Measurements from ENCODE around the gene SLC2A13. TPM values are rescaled to one million over a fixed set of nuclear protein-coding genes. Genes with fewer than 3 reads are reported as not detected.

Gene SLC2A13
- total RNA-seq, 1 donor from 2014 or later: 2.2 TPM

DNA sequence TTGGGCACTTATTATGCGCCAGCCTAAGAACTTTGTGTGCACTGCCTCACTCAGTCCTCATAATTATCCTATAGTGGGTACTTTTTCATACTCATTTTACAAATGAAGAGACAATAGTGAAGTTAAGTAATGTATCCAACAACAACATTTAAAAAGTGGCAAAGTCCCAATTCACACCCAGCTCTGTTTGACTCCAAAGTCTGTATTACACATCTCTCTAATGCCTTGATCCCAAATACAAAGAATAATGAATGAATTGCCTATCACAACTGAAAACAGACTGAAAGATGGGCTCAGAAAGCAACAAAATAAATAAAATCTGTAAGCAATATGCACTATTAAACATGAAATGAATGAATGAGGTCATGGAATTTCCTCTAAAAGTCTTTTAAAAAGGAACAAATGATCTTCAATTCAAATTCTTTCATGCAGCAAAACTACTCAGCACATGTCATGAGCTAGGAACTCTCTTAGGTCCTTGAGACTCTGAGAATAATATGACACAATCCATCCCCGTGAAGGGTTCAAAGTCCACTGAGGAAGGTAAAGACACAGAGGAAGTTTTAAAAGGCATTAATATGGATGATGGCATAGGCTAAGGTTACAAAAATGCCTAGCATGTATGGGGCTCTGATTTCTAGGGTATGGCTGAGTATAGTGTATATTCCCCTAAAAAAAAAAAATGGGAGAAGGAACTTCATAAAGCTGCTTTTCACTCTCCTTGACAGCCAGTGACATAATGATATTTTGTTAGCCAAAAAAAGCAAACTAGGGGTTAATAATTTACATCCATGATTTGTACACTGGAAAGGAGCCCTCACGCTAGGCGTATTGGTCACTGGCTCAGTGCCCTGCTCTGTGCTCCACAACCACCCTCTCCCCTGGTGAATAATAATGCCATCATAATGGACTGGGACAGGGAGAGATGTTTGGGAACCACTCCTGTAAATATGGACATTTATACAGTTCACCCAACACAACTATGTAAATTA, 103.4 kb downstream of the SLC2A13 start:
- intact Hi-C loops (cut with micrococcal nuclease): no loop called here

DNA sequence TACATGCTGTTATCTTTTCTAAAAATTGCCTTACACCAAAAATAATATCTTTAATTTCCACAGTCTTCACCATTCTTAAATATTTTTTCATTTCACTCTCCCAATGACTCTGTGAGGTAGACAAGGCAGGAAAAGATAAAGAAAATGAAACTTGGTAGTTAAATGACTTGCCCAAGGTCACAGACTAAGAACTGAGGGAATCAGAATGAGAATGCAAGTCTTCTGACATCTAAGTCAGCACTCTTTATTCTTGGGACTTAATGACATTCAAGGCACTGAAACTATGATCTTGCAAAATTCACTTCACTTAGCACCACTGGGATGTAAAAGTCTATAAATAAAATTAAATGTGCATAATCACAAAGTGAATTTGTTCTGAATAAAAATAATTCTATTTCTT, 104.5 kb downstream of the SLC2A13 start:
- intact Hi-C loops (cut with micrococcal nuclease): no loop called here

DNA sequence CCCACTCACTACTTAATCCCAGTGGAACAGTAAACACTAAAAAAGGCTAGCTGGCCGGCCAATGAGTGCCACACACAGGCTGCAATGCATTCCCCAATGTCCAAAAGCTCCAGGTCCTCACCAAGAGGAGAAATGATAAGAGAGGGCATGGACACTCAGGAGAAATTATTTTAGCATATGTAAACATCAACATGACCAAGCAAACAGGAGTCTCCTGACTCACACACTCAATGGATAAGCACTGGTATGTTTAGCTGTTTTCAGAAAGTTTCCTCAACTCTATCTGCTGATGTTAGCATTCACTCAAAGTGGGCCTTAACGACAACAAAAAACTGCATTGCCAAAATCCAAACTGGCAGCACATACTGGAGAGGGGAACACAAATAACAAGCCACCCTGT, 105.0 kb downstream of the SLC2A13 start:
- intact Hi-C loops (cut with micrococcal nuclease): no loop called here

DNA sequence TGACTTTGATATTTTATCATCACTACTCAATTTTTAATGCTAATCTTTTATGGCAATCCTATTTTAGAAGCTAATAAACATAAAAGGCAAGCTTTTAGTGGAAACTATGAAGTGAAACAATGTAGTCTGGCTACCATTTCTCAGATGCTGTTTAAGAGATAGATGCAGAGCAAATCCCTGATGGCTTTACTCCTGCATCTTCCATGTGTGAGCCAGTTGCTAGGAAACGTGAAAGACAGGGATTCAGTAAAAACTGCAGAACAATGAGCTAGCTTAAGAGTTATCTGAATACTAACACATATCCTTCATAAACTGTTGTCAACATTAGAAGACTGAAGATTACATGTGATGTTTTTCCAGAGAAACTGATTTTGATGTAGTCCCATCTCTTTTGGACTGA, 112.6 kb downstream of the SLC2A13 start:
- intact Hi-C loops (cut with micrococcal nuclease): no loop called here

DNA sequence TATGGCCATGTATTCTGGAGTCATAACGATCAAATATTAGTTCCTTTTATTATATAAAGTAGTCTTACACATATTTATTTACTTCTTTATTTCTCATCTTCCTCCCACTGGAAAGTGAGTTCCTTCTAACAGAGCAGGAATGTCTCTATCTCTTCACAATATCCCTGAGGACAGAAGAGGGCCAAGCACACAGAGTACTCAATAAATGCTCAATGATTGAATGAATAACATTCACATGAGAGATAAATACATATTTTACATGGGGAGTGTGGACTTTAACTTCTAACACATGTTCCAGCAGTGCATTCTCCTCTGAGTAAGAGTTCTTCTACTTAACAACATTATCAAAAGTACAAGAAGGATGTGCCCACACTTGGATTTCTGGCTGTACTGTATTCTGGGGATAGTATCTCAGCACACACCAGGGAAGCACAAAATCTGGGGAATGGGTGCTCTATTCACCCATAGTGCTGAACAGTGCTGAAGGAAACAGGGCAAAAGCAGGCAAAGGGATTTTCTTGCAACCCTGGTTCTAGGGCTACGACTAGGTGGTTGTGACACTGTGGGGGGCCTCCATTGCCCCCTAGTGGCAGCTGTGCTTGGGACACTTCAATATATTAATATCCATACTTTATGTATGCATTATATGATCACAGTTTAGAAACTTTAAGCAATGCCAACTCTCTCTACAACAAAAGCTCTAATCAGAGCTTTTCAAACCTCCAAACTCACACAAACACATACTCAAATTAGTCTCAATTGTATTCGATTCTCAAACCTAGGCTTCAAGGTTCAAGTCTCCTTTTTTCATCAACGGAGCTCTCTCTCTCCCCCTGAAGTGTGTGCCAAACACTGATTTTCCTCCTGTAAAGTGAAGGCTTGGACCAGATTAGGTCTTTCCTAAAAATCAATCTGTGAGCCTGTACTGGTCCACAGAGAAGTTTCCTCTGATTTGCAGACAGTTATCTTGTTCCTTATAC, 115.5 kb downstream of the SLC2A13 start:
- intact Hi-C loops (cut with micrococcal nuclease): loop anchor here (1.0 to 2.0 kb wide), 3 partner anchors 225 to 403 kb away; no protein-coding TSS in a partner anchor

DNA sequence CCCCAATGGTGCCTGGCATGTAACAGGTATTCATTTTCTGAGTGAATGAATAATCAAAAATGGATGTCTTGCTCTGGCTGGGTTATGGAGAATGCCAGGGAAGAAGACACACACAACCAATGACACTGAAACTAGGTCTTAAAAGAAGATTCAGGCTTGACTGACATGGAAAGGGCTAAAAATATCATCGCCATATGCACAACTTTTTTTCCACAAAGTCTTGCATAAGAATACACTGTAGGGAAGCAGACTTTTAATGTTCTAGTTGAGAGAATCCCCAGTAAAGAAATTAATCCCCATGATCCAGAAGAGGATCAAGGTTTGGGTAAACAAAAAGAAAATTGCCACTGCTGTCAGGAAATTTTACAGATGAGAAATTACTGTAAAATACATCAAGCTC, 116.4 kb downstream of the SLC2A13 start:
- intact Hi-C loops (cut with micrococcal nuclease): no loop called here

DNA sequence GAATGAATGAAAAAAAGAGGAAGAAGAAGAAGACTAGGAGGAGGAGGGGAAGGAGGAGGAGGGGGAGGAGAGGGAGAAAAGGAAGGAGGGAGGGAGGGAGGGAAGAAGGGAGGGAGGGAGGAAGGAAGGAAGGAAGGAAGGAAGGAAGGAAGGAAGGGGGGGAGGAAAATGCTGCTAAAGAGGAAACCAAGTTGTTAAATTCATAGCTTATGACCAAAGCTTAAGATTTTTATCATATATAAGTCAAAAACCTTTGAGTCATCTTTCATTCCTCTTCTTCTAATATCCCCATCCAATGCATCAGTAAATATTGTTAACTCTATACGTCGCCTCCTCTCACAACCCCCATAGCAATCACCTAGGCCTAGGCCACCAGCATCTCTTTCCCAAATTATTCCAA, 117.3 kb downstream of the SLC2A13 start:
- intact Hi-C loops (cut with micrococcal nuclease): no loop called here

DNA sequence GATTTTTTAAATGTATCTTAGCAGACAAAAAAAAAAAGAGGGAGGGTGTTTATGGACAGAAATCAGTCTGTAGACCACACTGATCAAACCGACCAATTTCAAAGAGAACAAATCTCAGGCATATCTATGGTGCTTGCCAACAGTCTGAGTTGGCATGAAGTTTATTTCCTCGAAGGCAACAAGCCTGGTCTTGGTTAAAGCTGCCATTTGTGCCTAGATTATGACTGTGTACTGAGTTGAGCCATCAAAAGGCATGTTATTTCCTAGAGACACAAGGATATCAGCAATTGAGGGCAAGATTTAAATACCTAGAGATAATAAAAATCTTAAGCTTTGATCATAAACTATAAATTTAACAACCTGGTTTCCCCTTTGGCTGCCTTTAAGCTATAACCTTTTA, 119.2 kb downstream of the SLC2A13 start:
- intact Hi-C loops (cut with micrococcal nuclease): no loop called here

DNA sequence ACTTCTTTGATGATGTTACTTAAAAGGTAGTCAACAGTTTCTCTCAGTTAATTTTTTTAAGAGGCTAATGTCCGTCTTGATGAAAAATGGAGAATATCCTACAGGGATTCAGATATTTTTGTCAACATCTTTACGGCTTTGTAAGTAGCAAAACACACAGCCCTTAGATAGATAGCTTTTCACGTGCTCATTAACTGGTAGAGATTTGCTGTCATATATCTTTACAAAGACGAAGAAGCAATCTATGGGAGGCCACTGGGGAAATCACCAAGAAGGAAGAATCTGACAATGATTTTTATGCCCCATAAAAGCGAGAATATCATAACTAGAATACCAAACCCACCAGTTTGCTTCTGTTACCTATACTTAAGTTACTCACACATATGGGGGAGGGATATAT, 121.2 kb downstream of the SLC2A13 start:
- intact Hi-C loops (cut with micrococcal nuclease): no loop called here

DNA sequence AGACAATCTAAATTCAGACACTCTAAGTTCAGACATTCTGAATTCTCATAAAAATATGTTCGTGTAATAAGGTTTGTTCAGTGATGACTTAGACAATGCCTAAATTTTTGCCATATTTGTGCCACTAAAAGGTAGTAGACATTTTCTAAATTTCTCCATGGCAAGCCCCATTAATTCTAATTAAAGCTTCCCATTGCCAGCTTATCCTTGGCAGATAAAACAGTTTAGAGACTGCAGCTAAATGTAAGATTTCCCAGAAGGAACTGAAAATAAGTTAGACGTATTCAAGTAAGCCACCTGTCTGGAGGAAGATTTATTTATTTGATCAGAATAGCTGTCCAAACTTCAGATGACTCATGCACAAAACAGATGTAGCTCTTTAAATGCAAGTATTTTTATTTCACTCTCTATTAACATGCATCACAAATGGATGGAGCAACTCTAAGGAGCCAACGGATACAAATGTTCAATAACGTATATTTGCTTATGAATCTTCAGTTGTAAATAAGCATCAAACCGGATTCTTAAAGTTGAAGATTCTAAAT, 130.4 kb downstream of the SLC2A13 start:
- intact Hi-C loops (cut with micrococcal nuclease): no loop called here

DNA sequence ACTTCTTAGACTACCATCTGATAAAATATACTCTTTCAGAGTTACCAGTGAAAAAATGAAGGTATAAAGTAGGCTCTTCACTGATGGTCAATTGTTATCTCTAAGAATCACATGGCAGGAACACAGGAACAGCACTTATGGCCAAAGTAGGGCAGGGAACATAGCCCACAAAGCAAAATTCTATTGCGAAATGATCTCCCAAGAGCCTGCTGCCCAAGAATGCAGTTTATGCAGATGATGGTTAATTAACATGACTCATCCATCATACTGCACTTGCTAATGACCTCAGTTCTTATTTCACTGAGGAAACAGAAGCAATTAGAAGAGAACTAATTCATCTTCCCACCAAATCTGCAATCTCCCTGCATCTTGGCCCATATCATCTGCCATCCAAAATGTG, 133.8 kb downstream of the SLC2A13 start:
- intact Hi-C loops (cut with micrococcal nuclease): no loop called here

DNA sequence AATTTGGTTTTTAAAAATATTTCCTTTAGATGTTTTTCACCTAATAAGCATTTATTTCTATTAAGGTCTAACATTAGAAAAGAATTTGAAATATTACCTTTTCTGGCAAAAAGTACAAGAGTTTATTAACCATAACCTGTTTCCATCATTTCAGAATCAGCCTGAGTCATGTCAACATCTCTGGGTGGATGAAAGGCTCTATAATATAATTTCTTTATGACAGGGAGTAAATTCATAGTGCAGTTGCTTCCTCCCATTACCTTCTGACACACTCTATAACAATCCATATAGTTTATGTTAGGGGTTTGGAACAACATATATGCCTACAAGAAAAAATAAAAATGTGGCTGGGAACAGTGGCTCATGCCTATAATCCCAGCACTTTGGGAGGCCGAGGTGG, 134.5 kb downstream of the SLC2A13 start:
- intact Hi-C loops (cut with micrococcal nuclease): no loop called here

DNA sequence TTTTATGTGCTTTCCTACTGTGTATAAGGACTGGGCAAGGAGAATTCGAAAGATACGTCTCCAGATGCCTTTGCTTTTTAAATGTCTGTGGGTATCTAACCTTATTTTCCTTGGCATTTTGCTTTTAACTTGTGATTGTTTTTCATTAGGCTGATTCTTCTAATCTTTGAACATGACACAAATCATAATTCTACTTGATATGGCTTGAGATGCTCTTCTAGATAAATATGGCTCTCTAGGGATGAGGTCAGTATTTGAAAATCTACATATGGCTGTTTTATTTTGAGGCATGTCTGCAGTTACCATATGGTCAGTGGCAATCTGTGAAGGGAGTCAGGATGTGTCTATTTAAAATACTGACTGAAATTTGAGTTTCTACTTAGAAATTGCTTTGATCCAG, 139.2 kb downstream of the SLC2A13 start:
- intact Hi-C loops (cut with micrococcal nuclease): no loop called here

DNA sequence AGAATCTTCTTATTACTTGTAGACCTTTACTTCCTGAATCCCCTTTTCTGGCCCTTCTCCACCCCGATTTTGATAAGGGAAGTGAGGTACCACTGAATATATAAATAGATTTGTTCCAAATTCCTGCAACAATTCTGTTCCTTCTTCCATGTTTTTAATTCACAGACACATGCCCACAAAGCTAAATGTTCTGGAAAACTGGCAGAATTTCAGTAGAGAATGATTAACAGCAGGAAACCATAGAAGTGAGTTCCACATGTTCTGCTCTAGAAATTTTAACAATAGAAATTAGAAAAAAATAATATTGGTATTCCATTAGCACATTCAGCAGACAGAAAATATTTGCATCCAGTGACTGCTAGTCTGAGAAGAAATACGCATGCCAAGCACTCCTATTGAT, 139.6 kb downstream of the SLC2A13 start:
- intact Hi-C loops (cut with micrococcal nuclease): no loop called here

DNA sequence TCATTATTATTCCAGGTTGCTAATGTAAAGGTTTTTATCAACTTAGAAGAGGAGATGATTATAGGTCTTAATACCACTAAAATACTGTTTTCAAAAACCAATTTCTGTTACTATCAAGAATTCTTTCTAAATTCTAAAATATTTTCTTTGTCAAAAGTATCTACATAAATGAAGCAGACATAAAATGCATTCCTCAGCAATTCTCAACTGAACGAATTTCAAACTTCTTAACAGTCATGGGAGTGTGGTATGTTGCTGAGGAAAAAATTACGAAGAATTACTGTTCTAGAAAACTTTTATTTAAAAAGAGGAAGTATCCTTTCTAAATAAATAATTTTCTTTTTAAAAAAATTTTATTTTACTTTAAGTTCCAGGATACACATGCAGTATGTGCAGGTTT, 146.4 kb downstream of the SLC2A13 start:
- intact Hi-C loops (cut with micrococcal nuclease): no loop called here

DNA sequence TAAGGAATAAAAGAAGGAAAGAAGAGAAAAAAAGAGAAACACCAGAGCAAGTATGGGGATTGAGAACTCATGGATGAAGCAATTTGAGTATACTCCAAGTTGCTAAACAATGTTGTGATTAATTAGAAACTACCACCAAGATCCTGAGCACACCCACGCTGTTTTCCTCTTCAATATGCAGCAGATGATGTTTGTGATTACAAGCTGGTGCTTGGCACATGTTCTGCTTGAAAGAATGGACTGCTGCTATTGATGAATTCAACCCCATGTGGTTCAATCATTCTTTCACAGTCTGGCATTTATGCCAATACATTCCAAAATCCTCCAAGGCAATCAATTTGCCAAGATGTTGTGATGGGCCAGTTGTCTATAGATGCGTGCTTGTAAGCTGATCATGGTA, 146.8 kb downstream of the SLC2A13 start:
- intact Hi-C loops (cut with micrococcal nuclease): no loop called here

DNA sequence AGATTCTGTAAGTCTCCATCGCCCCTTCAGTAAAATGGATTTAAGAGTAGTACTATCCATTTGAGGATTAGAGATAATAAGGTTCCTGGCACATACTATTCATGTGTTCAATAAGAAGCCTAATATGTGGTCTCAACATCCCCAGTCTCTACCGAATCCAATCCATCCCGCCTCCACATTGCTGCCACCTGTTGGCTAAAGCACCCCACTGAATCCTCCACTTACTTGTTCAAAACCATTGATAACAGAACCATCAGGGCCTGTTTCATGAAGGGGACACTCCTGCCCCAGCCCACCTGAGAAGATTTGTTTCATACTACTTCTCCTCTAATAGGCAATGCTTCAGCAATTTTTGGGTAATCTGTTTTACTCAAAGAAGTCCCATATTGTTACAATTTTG, 147.5 kb downstream of the SLC2A13 start:
- intact Hi-C loops (cut with micrococcal nuclease): no loop called here

DNA sequence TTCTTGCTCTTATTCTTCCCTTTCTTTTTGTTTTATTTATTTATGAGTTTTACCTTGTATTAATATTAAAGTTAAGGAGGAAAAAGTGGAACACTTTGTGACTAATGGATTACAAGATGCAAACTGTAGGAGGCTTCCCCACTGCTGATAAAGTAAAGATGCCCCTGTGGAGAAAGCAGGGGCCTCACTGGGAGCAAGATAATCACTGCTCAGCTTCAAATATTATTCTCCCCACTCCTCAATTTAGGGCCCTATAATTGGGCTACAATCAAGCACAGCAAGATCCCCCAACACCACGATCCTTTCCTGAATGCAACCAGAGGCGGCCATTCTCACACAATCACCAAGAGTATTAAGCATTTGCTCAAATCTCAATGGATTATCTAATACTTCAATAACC, 149.2 kb downstream of the SLC2A13 start:
- intact Hi-C loops (cut with micrococcal nuclease): no loop called here

DNA sequence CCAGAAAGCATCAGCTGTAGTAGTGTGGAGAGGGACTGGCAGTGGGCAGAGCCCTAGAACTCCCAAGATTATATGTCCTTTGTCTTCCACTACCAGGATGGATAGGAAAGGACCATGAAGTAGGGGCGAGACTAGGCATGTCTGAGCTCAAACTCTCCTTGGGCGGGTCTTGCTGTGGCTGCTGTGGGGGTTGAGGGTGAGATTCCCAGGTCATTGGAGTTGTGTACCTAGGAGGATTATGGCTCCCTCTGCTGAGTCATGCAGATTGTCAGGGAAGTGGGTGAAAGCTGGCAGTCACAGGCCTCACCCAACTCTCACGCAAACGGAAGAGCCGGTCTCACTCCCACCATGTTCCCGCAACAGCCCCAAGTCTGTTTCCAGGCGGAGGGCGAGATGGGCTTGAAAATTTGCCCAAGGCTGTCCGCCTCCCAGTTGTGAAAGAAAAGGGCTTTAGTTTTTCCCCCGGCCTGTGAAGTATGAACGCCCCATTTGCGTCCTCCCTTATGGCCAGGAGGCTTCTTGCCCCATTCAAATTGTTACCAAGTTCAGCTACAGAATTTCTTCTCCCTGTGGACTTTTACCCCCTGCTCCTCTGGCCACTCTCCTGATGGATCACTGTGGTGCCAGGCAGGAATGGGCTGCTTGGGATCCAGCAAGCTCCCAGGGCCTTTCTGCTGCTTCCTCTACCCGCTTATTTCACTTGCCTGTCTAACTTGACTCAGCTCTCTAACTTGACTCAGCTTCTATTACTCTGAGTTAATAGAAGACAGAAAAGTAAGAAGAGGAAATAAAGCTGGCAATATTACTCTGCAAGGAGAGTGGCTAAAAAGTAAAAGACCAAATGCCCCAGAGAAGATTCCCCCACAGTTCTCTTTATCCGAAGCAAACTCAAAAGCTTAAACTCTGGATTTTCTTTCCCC, 159.3 kb downstream of the SLC2A13 start:
- intact Hi-C loops (cut with micrococcal nuclease): no loop called here

DNA sequence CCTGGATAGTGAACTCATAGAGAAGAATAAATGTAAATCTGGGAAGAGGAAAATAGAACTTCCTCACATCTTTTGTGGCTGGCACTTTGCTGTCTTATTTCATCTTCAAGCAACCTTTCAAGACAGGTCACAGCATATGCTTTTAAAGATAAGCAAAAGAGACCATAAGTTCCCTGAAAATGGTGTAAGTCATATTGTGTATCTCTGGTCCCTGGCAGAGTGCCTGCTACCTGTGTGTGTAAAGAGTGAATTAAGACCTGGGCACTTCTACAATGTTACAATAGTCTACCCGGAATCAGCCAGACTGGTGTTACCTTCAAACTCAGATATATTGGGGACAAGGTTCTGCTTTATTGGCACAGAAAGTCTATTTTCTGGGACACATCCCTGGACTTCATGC, 168.8 kb downstream of the SLC2A13 start:
- intact Hi-C loops (cut with micrococcal nuclease): no loop called here

DNA sequence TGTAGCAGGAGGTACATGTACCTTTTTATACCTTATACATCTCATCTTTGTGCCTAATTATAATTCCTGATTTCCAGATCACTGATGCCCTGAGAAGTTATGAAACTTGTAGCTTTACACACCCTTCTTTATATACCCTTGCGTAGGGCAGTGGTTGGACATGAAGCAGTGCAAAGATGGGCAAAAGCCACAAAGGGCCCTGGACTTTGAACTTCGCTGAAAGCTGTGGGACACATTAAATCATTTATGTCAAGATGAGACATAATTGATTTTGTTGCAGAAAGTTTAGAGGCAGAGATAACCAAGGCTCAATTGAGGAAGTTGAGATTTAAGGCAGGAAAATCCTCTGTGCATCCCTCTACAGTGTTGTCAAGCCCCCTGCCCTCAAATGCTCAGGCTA, 170.0 kb downstream of the SLC2A13 start:
- intact Hi-C loops (cut with micrococcal nuclease): no loop called here

Data from T-helper 1 cell treated with Interleukin-12 subunit alpha and Interleukin-12 subunit beta and Interleukin-4 antibody, amounts not matched to agents 30 ng/mL and 1 ng/mL, for 36 hours (primary cell).